ENCODE data around the gene LSM12. TPM values are rescaled to one million over a fixed set of nuclear protein-coding genes. Genes with fewer than 3 reads are reported as not detected.

The LSM12 gene
- total and polyA plus RNA-seq, 7 experiments from 2014 or later = 29.3 to 72.5 (median 39.9) TPM

DNA sequence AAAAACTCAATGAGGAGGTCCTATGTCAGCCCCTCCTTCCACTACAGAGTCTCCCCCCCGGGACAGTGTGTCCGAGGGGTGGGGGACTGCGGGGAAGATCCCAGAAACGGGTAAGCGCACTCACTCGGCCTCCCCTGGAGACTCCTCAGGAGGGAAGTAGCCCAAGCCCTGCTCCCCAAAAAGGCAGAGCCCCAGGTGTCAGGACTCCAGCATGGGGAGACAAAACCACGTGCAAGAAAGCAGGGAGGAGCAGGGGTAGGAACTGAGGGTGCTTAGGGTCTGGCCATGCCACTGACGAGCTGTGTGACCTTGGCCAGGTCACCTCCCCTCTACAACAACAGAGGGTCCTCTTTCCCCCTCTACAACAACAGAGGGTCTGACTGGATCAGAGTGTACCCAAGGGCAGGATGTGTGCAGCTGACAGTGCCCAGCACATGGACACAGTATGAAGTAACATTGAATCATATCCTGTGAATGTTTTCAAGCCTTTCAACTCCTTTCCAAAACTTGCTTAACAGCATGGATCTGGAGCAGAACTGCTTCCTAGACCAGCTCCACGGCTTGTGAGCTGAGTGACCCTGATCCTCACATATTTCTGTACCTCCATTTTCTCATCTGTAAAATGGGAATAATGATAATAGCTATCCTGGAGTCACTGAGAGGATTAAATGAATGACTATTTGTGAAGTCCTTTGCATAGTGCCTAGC is 64.2 kb downstream of the LSM12 start:
- no peak overlapping the region for H3K4me3 Mint-ChIP-seq
- Histone ChIP-seq H3K9me3 (ENCODE audit: control insufficient read depth in 2 of 3, low read length in 3 of 3) (no peaks in the 10 kb centered on the region), H3K27ac (ENCODE audit: low read depth, low read length) (no peak overlapping the region), H3K27me3 (ENCODE audit: control insufficient read depth in 2 of 2, insufficient read depth in 2 of 2, low read length in 2 of 2) (no peaks in the 10 kb centered on the region), H3K4me3 (ENCODE audit: low read length) (no peak overlapping the region), H3K4me1 (ENCODE audit: control insufficient read depth in 2 of 2, insufficient read depth in 2 of 2, low read length in 2 of 2) (peaks cover 11 to 12% of the 10 kb centered on the region in 2 donors), H3K36me3 (ENCODE audit: control insufficient read depth in 2 of 3, insufficient read depth in 3 of 3, low read length in 3 of 3) (no peaks in the 10 kb centered on the region)
- intact Hi-C loops (cut with micrococcal nuclease) = no loop called here
- peaks cover 0 to 46% (median 12%) of the 10 kb centered on the region in 5 donors for H3K27me3 Mint-ChIP-seq
- CTCF ChIA-PET = interaction anchor here (0.7 kb wide), 1 partner anchor 124 kb away, joined by 4 read pairs; no protein-coding TSS in a partner anchor
- DNase-seq (no peak), ATAC-seq (no peak)
- no peaks in the 10 kb centered on the region for H3K36me3 Mint-ChIP-seq
- POLR2A ChIA-PET = interaction anchor here (0.9 to 1.1 kb wide), 2 partner anchors 10 to 74 kb away, joined by 3 read pairs; no protein-coding TSS in a partner anchor
- peaks cover 0 to 1% (median 0%) of the 10 kb centered on the region in 11 donors for H3K9me3 Mint-ChIP-seq
- peaks cover 7 to 15% (median 12%) of the 10 kb centered on the region in 7 donors for H3K4me1 Mint-ChIP-seq
- H3K27ac Mint-ChIP-seq = no peak overlapping the region

GRCh38 chr17:44001461-44001920 is 65.0 kb downstream of the LSM12 start:
- no peaks in the 10 kb centered on the region for H3K36me3 Mint-ChIP-seq
- Histone ChIP-seq H3K9me3 (ENCODE audit: control insufficient read depth in 2 of 3, low read length in 3 of 3) (no peaks in the 10 kb centered on the region), H3K4me3 (ENCODE audit: low read length) (no peak overlapping the region), H3K27me3 (ENCODE audit: control insufficient read depth in 2 of 2, insufficient read depth in 2 of 2, low read length in 2 of 2) (no peaks in the 10 kb centered on the region), H3K36me3 (ENCODE audit: control insufficient read depth in 2 of 3, insufficient read depth in 3 of 3, low read length in 3 of 3) (no peaks in the 10 kb centered on the region), H3K27ac (ENCODE audit: low read depth, low read length) (no peak overlapping the region), H3K4me1 (ENCODE audit: control insufficient read depth in 2 of 2, insufficient read depth in 2 of 2, low read length in 2 of 2) (peaks cover 9 to 12% of the 10 kb centered on the region in 2 donors)
- no peak for DNase-seq
- peaks cover 6 to 11% (median 7%) of the 10 kb centered on the region in 7 donors for H3K4me1 Mint-ChIP-seq
- POLR2A ChIA-PET = no interaction called here
- no peak overlapping the region for H3K4me3 Mint-ChIP-seq
- no peak for ATAC-seq
- H3K27ac Mint-ChIP-seq = no peak overlapping the region
- peaks cover 0 to 1% (median 0%) of the 10 kb centered on the region in 11 donors for H3K9me3 Mint-ChIP-seq
- H3K27me3 Mint-ChIP-seq = peaks cover 0 to 42% (median 12%) of the 10 kb centered on the region in 5 donors
- CTCF ChIA-PET = no interaction called here
- intact Hi-C loops (cut with micrococcal nuclease) = no loop called here

GRCh38 chr17:44000871-44001460 is 65.5 kb downstream of the LSM12 start:
- DNase-seq (no peak), ATAC-seq (no peak)
- no peak overlapping the region for H3K4me3 ChIP-seq (ENCODE audit: low read length)
- H3K27ac ChIP-seq (ENCODE audit: low read depth, low read length) = no peak overlapping the region
- no peaks in the 10 kb centered on the region for H3K36me3 Mint-ChIP-seq
- no peaks in the 10 kb centered on the region for H3K27me3 ChIP-seq (ENCODE audit: control insufficient read depth in 2 of 2, insufficient read depth in 2 of 2, low read length in 2 of 2)
- peaks cover under 1 to 6% (median 2%) of the 10 kb centered on the region in 7 donors for H3K4me1 Mint-ChIP-seq
- H3K4me1 ChIP-seq (ENCODE audit: control insufficient read depth in 2 of 2, insufficient read depth in 2 of 2, low read length in 2 of 2) = peaks cover 4 to 7% of the 10 kb centered on the region in 2 donors
- peaks cover 0 to 1% (median 0%) of the 10 kb centered on the region in 11 donors for H3K9me3 Mint-ChIP-seq
- peaks cover 0 to 39% (median 10%) of the 10 kb centered on the region in 5 donors for H3K27me3 Mint-ChIP-seq
- no peak overlapping the region for H3K4me3 Mint-ChIP-seq
- ChIA-PET POLR2A (no interaction called here), CTCF (interaction anchor here (0.6 kb wide), 1 partner anchor 418 kb away, joined by 5 read pairs; no protein-coding TSS in a partner anchor)
- H3K27ac Mint-ChIP-seq = no peak overlapping the region
- no peaks in the 10 kb centered on the region for H3K36me3 ChIP-seq (ENCODE audit: control insufficient read depth in 2 of 3, insufficient read depth in 3 of 3, low read length in 3 of 3)
- H3K9me3 ChIP-seq (ENCODE audit: control insufficient read depth in 2 of 3, low read length in 3 of 3) = no peaks in the 10 kb centered on the region
- intact Hi-C loops (cut with micrococcal nuclease) = no loop called here

DNA sequence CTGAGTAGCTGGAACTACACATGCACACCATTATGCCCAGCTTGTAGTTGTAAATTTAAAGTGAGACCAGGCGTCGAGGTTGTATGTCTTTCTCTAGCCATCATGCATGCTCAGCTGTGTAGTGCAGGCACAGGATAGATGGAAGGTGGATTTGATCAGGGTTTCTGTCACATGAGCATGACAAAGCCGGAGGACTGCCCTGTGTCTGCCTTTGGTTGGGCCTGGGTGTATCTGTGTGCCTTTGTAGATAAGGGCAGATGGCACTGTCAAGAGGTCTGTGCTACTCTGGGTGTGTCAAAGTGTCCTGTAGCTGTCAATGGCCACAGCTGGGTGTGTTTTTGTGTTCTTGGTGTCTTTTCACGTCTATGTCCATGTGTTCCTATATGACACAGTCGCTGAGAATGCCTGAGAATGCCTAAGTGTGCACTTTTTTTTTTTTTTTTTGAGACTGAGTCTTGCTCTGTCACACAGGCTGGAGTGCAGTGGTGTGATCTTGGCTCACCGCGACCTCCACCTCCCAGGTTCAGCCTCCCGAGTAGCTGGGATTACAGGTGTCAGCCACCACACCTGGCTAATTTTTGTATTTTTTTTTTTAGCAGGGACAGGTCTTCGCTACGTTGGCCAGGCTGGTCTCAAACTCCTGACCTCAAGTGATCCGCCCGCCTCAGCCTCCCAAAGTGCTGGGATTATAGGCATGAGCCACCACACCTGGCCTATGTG is 66.2 kb downstream of the LSM12 start:
- ATAC-seq (no peak), DNase-seq (no peak)
- Mint-ChIP-seq H3K27ac (no peak overlapping the region), H3K9me3 (peaks cover 0 to 1% (median 0%) of the 10 kb centered on the region in 11 donors), H3K27me3 (peaks cover 0 to 43% (median 13%) of the 10 kb centered on the region in 5 donors), H3K36me3 (no peaks in the 10 kb centered on the region), H3K4me3 (no peak overlapping the region), H3K4me1 (peaks cover 0 to 3% (median 0%) of the 10 kb centered on the region in 7 donors)
- H3K4me1 ChIP-seq (ENCODE audit: control insufficient read depth in 2 of 2, insufficient read depth in 2 of 2, low read length in 2 of 2) = peaks cover 3 to 4% of the 10 kb centered on the region in 2 donors
- ChIA-PET POLR2A (no interaction called here), CTCF (interaction anchor here (0.6 to 1.0 kb wide), 3 partner anchors 41 to 417 kb away, joined by 3 to 5 read pairs (median 4); no protein-coding TSS in a partner anchor)
- H3K36me3 ChIP-seq (ENCODE audit: control insufficient read depth in 2 of 3, insufficient read depth in 3 of 3, low read length in 3 of 3) = no peaks in the 10 kb centered on the region
- no peak overlapping the region for H3K27ac ChIP-seq (ENCODE audit: low read depth, low read length)
- intact Hi-C loops (cut with micrococcal nuclease) = no loop called here
- no peaks in the 10 kb centered on the region for H3K9me3 ChIP-seq (ENCODE audit: control insufficient read depth in 2 of 3, low read length in 3 of 3)
- peaks cover under 1% of the 10 kb centered on the region in 2 donors for H3K27me3 ChIP-seq (ENCODE audit: control insufficient read depth in 2 of 2, insufficient read depth in 2 of 2, low read length in 2 of 2)
- no peak overlapping the region for H3K4me3 ChIP-seq (ENCODE audit: low read length)

- Histone ChIP-seq H3K27ac (ENCODE audit: low read depth, low read length) (no peak overlapping the region), H3K27me3 (ENCODE audit: control insufficient read depth in 2 of 2, insufficient read depth in 2 of 2, low read length in 2 of 2) (peaks cover 3 to 4% of the 10 kb centered on the region in 2 donors), H3K4me3 (ENCODE audit: low read length) (no peak overlapping the region), H3K4me1 (ENCODE audit: control insufficient read depth in 2 of 2, insufficient read depth in 2 of 2, low read length in 2 of 2) (peaks cover 6 to 9% of the 10 kb centered on the region in 2 donors), H3K9me3 (ENCODE audit: control insufficient read depth in 2 of 3, low read length in 3 of 3) (no peaks in the 10 kb centered on the region), H3K36me3 (ENCODE audit: control insufficient read depth in 2 of 3, insufficient read depth in 3 of 3, low read length in 3 of 3) (no peaks in the 10 kb centered on the region)
- intact Hi-C loops (cut with micrococcal nuclease) = no loop called here
- H3K27me3 Mint-ChIP-seq = peaks cover 0 to 44% (median 13%) of the 10 kb centered on the region in 5 donors
- H3K36me3 Mint-ChIP-seq = no peaks in the 10 kb centered on the region
- H3K4me1 Mint-ChIP-seq = no peaks in the 10 kb centered on the region
- CTCF ChIA-PET = interaction anchor here (1.0 kb wide), 1 partner anchor 120 kb away, joined by 4 read pairs; no protein-coding TSS in a partner anchor
- H3K9me3 Mint-ChIP-seq = peaks cover 0 to 1% (median 0%) of the 10 kb centered on the region in 11 donors
- no peak for DNase-seq
- POLR2A ChIA-PET = interaction anchor here (0.6 kb wide), 1 partner anchor 1741 kb away, joined by 3 read pairs; no protein-coding TSS in a partner anchor
- ATAC-seq = no peak
- H3K27ac Mint-ChIP-seq = no peak overlapping the region
- no peak overlapping the region for H3K4me3 Mint-ChIP-seq
Observed at GRCh38 chr17:43999024-43999423, 67.4 kb downstream of the LSM12 start.

DNA sequence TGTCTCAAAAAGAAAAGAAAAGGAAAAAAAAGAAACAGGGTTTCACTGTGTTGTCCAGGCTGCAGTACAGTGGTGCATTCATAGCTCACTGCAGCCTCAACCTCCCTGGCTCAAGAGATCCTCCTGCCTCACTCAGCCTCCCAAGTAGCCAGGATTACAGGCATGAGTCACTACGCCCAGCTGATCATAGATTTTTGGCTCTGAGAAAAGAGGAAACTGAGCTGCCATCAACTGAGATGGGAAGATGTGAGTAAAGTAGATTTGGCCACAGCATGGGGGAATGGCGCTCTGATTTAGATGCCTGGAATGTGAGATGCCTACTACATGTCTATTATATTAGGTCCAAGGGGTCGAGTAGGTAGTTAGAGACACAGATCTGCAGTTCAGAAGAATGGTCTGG is 67.9 kb downstream of the LSM12 start:
- Mint-ChIP-seq H3K4me1 (no peaks in the 10 kb centered on the region), H3K27me3 (peaks cover 0 to 44% (median 13%) of the 10 kb centered on the region in 5 donors), H3K4me3 (no peak overlapping the region), H3K27ac (no peak overlapping the region), H3K36me3 (no peaks in the 10 kb centered on the region), H3K9me3 (peaks cover 0 to 1% (median 0%) of the 10 kb centered on the region in 11 donors)
- H3K27ac ChIP-seq (ENCODE audit: low read depth, low read length) = no peak overlapping the region
- H3K27me3 ChIP-seq (ENCODE audit: control insufficient read depth in 2 of 2, insufficient read depth in 2 of 2, low read length in 2 of 2) = peaks cover 3 to 4% of the 10 kb centered on the region in 2 donors
- ChIA-PET CTCF (no interaction called here), POLR2A (interaction anchor here (1.1 kb wide), 1 partner anchor 11 kb away, joined by 3 read pairs; no protein-coding TSS in a partner anchor)
- no peaks in the 10 kb centered on the region for H3K36me3 ChIP-seq (ENCODE audit: control insufficient read depth in 2 of 3, insufficient read depth in 3 of 3, low read length in 3 of 3)
- ATAC-seq = peak; percentile 26
- intact Hi-C loops (cut with micrococcal nuclease) = no loop called here
- peaks cover 6 to 9% of the 10 kb centered on the region in 2 donors for H3K4me1 ChIP-seq (ENCODE audit: control insufficient read depth in 2 of 2, insufficient read depth in 2 of 2, low read length in 2 of 2)
- no peaks in the 10 kb centered on the region for H3K9me3 ChIP-seq (ENCODE audit: control insufficient read depth in 2 of 3, low read length in 3 of 3)
- no peak for DNase-seq
- no peak overlapping the region for H3K4me3 ChIP-seq (ENCODE audit: low read length)
